Skin of body (tissue), 2 donors: ENCODE measurements around the gene SAP30L. TPM values are rescaled to one million over a fixed set of nuclear protein-coding genes. Genes with fewer than 3 reads are reported as not detected.

Experiments used
- DNase-seq: peaks from one replicate; lab custom pipeline; 2025; lab: John Stamatoyannopoulos, UW
- total RNA-seq: library from RNA; depleted of rRNA; stranded (reverse); fragments of >200 nt; gene quantifications from one replicate; pipeline ENCODE4 v1.2.3, GENCODE V29; 2014

Gene SAP30L, protein sequence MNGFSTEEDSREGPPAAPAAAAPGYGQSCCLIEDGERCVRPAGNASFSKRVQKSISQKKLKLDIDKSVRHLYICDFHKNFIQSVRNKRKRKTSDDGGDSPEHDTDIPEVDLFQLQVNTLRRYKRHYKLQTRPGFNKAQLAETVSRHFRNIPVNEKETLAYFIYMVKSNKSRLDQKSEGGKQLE
- total RNA-seq: 15.0 TPM

DNA sequence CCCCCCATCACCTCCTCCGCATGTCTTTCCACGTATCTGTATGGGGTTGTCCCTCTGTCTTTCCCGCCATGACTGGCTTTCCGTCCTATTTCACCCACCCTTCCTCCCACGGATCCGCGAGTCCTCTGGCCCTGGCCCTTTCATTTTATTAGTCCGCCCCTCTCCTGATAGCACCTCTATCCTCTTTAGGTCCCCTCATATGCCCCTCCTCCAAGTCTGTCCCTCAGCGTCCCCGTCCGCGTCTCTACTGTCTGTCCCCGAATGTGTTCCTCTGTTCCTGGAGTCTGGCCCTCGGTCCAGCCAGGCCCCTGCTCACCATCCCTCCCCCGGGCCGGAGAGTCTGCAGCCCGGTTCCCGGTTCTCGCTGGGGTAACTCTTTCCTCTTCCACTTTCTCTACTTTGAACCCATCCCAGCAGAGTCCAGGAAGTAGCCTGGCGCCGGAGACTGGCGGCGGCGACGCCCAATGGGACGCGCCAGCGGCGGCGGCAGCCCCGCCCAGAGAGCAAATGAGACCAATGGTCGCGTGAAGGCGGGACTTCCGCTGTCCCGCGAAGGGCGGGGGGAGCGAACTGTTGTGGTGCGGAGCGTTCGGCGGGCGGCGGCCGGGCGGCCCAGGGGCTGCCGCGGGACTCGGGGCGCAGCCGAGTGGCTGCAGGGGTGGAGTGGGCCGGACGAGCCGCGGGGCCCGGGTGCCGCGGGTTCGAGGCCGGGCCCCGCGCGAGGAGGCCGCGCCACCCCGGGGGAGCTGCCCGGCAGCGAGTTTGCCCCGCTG, at the start of gene SAP30L:
SAP30L (plus strand) TSS at position 576 of the 773 bp plus-strand sequence. CDS start 608 bp downstream, outside the sequence.
- DNase-seq: peak; percentile 90

DNA sequence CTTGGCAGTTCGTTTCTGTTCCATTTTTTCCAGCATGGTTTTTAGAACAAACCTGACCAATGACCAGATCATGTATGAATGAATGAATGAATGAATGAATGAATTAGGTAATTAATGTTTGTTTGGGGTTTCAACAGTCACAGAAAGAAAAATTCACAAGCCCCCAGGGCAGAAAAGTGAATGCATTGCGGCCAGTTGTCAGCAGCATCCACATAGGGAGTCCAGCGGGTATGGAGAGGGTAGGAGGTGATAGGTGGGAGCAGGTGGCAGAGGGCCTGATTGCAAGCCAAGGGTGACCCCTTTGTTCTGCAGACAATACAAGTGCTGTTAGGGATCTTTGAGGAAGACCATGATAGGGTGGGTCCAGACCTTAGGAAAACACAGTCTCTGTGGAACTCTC, 49.7 kb upstream of the SAP30L start:
- no peak for DNase-seq

DNA sequence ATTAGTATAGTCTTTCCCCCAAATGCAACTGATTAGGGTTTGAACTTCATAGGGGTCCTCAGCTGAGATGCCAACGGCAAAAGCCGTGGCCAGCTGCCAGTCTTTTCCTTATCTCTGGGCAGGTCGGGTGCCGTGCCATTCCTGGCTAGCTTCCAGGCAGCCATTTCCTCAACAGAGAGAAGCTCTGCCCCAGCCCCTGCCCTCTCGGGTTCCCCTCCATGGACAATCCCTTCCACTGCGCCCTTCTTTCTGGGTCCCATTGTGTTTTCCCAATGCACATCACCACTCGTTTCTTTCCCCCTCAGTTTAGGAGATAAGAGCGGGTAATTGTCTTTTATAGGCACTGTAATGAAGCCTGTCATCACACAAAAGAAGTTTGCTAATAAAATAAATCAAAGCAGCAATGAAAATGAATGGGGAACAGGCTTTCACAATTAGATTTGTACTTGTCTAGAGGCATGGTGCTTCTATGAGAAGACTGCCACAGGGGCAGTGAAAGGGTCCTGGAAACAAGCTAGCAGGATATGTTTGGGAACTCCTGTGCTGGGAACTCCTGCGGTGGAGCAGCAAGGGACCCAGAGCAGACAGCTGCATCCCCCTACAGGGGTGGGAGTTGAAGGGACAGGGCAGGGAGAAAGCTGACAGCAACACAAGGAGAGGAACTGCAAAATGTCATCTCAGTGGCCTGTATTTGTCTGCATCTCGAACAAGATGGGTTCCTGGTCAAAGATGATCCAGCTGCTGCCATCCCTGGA, 48.0 kb upstream of the SAP30L start:
- DNase-seq: peak; percentile 25

DNA sequence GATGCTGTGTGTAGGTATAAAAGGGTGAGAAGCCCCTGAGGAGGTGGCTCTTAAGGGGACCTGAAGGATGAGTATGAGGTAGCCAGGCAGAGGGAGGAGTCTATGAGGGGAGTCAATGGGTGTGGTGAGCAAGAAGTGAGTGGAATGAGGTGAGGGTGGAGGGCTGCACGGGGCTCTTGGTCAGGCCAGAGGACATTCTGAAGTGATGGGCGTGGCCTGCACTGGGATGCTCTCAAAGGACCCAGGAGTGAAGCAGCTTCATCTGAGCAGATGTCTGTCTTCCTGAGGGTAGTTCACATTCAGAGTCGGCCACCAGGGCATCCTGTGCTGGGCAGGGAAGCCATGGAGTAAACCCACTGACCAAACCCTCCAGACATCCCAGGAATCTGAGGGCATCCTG, 45.1 kb upstream of the SAP30L start:
- DNase-seq: no peak

DNA sequence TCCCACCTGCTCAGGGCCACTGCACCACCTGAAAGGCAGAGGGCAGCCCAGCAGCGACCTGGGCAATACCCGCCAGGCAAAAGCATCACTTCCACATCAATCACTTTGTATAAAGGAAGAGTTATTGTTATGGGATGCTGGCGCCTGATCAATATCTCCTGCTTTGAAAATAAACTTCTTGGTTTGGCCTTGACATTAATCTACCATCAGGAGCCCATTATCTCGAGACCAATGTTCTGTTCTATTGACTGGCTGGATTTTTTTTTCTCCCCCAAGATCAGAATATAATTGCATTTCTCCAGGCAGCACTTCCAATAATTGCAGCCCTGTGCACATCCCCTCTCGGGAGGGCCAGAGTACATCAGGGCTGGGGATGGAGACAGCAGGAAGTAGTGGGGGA, 44.4 kb upstream of the SAP30L start:
- no peak for DNase-seq

DNA sequence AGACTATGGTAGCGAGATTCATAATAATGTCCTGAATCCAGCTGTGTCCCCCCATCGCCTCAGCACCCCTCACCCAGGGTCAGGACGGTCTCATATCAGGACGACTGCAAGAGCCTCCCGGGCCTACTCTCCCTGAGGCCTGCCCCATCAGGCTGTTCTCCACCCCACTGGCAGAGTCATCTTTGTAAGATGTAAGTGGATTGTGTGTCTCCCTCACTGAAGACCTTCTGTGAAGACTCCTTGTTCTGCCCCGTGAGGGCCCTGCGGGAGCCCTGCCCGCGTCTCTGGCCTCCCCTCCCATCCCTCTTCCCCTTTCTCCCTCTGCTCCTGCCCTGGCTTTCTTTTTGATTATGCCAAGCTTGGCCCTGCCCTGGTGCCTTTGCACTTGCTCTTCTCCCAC, 43.9 kb upstream of the SAP30L start:
- no peak for DNase-seq

DNA sequence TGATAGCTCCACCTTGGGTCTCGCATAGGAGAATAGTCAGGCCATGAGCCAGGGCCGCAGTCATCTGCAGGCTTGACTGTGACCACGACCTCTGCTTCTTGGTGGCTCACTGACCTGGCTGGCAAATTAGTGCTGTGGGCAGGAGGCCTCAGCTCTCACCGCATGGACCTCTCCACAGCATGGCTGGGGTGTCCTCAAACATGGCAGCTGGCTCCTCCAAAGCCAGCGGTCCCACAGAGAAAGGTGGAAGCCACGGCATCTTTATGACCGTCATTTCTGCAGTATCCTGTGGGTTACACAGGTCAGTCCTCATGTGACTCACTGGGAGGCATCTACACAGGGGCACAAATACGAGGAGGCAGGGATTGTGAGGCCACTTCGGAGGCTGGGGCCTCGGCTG, 43.2 kb upstream of the SAP30L start:
- DNase-seq: no peak

DNA sequence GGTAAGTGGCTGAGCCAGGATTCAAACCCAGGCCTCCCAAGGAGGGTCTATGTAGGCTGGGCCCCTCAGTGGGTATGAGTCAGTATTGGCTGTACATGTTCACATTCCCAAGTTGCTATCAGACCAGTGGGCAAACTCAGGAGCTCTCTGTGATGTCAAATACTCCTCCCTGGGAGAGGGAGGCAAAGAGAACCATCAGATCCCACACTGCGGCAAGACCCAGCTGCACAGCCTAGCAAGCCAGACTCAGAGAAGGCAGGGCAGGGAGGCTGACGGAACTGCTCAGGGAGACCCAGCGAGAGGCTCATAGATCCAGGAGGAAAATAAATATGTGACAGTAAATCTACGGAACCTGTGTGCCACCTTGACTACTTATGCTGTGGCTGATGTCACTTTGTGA, 42.6 kb upstream of the SAP30L start:
- no peak for DNase-seq

DNA sequence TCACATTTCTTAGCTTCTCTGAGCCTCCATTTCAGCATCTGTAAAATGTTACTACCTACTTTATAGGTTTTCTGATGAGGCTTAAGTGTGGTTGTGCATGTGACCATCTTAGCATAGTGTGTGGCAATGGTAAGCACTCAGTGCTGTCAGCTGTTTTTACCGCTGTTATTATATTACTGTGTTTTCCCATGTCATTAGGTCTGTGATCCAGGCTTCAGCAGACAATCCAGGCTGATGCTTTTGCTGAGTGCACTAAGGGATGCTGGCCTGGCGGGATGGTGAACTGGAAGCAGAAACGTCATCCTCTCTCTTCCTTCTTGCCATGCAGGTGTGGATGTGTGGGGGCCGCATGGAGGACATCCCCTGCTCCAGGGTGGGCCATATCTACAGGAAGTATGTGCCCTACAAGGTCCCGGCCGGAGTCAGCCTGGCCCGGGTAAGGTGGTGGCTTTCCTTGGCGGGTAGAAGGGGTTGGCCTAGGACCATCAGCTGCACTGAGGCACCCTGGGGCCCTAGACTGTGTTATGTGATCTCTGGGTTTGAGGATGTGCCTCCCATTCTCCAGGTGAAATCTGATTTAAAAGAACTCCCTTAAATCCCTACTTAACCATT, 41.9 kb upstream of the SAP30L start:
- no peak for DNase-seq

DNA sequence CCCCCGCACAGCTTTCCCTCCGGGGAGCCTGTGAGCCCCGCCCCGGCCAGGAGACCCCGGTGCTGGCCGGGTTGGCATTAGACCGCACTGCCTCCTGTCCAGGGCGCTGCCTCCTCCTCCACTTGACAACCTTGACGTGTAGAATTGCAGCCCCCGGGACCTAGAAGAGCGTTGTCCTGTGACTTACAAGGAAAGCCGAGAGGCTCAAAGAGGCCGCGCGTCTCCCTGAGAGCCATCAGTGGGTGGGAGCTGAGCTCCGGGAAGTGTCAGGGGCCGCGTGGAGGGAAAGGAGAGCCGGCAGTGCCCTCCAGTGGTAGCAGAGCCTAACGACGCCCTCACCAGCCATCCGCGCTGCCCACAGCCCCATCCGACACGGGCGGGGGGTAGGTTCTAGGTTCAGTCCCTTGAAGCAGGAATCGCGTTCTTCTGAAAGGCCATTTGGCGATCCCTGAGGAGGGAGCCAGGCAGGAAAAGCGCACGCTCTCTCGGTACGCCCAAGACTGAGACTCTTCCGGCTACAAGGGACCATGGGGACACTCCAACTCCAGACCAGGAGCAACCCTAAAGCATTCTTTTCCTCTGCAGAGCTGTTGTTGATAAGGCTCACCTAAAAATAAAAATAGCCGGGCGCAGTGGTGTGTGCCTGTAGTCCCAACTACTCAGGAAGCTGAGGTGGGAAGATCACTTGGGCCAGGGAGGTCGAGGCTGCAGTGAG, 40.6 kb upstream of the SAP30L start:
- peak; percentile 66 for DNase-seq

DNA sequence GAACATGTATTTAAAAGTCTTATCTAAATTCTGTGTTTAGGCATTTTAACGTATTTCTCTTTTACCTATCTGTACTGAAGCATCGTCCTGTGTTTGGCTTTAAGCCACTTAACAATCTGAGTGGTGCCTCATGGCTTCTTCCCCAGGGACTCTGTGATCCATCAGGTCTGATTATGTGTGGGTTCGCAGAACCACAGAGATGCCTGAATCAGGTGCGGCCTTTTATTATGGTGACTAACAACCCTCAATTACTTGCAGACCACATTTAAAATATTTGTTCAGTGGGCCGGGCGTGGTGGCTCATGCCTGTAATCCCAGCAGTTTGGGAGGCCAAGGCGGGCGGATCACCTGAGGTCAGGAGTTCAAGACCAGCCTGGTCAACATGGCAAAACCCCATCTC, 39.6 kb upstream of the SAP30L start:
- DNase-seq: no peak

DNA sequence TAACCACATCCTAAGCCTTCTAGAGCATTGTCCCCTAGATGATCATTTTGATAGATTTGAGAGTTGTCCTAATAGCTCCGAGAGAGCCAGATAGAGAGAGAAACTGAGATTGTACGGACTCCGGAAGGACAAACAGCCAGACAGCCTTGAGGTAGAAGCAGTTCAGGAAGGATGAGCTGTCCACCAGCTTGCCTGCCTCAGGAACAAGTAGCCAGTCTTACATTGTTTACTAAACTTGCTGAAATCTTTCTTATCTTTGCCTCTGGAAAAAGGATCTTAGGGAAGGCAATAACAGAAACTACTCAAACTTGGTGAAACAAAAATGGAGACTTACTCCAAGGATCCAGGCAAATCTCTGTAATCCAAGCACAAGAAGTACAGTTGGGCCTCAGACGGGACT, 39.0 kb upstream of the SAP30L start:
- no peak for DNase-seq

DNA sequence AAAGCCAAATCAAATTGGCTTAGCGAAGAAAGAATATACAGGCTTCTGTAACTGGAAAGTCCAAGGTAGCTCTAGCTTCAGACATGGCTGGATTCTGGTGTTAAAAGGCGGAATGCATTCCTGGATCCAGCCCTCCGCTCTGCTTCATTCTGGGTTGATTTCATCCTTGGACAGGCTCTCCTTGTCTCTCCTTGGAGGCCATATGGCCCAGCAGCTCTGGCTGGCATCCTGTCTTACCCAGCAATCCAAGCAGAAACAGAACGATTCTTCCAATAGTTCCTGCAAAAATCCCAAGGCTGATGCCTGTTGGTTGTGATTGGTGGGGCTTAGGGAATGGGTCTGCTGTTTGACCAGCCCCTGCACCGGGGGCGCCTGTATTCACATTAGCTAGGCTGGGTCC, 37.0 kb upstream of the SAP30L start:
- no peak for DNase-seq

DNA sequence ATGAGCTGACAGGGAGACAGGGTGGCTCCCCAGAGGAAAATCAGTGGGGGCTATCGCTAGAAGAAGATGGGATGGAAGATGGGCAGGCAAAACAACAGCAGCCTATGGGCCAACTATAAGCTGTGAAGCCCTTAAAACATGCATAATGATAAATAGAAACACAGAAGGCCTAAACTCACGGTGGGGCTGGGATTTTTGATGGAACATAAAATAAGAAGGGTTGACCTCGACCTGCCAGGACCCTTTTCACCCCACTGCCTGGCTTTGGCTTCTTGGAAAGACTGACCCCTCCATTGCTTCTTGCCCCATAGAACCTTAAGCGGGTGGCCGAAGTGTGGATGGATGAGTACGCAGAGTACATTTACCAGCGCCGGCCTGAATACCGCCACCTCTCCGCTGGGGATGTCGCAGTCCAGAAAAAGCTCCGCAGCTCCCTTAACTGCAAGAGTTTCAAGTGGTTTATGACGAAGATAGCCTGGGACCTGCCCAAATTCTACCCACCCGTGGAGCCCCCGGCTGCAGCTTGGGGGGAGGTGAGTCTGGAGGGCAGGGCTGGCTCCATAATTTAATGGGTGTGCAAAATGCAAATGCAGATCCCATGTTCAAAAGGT, 36.5 kb upstream of the SAP30L start:
- DNase-seq: no peak

DNA sequence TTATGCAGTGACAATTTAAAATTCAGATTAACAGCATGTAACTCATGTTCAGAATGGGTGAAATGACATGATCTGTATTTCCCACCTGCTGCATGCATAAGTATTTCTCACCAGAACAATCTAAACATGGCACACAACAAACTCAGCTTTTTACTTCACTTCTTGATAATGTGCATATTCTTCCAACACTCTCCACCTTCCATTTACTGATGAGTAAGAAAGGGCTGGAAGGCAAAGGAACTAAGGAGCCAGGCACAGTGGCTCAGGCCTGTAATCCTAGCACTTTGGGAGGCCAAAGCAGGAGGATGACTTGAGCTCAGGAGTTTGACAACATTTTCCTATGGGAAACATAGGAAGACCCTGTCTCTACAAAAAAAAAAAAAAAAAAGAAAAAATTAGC, 35.8 kb upstream of the SAP30L start:
- DNase-seq: no peak

DNA sequence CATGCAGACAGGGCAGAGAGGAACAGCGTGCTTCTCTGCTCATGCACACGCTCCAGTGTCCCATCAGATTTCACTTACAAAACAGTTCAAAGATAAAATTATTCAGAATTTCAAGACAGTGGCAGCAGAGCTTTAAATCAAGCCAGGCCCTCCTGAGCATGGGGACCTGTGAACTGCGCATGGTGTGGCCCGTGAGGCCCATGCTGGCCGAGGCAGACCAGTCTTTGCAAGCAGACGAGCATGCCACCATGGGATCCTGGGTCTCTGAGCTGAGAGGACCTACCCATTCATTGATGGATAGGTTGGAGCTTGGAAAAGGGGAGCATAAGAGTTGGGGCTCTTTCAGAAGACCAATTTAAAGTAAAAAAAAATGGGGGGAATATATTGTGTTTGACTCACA, 35.0 kb upstream of the SAP30L start:
- no peak for DNase-seq

DNA sequence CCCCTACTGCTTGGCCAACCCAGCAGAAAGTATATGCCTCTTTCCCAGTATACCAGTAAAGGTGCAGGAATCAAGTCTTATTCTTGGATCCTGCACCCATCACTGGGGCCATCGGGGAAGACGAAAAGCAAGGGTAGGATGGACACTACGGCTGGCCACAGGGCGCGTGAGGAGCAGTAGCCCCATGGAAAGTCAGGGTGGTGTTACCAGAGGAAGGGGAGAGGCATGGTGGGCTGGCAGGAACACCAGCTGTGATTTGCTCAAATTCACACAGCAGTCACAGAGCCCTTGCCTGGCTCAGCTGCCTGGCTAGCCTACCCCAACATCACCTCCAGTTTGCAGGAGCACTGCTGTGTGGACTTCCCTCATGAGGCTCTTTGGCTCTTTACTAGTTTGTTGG, 34.5 kb upstream of the SAP30L start:
- DNase-seq: no peak

DNA sequence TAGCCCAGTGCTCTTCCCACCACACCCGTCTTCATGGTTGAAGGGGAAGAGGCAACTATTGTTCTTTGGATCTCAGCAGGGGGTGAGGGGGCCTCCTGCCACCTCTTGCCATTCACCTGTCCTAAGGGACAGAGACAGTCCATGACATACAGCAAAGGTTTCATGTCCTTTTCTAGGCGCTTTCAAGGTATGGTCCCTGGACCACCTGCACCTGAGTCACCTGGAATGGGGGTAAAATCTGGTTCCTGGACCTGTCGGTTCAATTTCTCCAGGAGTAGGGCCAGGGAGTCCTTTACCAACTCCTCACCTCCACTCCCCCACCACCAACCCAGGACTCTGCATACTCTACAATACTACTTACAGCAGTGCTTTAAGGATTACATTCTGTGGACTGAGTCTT, 33.5 kb upstream of the SAP30L start:
- DNase-seq: no peak

DNA sequence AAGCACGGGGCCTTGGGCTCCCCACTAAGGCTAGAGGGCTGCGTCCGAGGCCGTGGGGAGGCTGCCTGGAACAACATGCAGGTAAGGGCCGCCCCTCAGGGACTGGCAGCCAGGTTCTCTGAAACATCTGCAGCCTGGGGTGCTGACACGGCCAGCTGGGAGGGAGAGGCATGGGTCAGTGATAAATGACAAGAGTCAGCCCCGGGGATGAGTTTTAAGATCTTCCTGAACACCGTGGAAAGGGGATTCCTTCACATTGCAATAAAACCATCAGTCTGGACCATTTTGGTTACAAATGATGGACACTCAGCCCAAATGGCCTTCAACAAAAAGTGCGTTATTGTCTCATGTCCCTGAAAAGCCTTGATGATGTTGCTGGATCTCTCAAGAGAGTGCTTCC, 32.9 kb upstream of the SAP30L start:
- no peak for DNase-seq

DNA sequence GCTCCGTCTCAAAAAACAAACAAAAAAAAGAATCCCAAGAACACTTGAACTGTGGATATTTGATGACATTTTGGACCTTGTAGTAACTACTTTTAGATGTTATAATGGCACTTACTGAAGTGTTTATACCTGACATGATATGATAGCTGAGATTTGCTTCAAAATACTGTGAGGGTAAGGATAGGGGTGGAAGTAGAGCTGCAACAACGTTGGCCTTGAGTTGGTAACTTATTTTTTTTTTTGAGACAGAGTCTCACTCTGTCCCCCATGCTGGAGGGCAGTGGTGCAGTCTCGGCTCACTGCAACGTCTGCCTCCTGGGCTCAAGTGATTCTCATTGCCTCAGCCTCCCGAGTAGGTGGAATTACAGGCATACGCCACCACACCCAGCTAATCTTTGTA, 30.7 kb upstream of the SAP30L start:
- DNase-seq: no peak

DNA sequence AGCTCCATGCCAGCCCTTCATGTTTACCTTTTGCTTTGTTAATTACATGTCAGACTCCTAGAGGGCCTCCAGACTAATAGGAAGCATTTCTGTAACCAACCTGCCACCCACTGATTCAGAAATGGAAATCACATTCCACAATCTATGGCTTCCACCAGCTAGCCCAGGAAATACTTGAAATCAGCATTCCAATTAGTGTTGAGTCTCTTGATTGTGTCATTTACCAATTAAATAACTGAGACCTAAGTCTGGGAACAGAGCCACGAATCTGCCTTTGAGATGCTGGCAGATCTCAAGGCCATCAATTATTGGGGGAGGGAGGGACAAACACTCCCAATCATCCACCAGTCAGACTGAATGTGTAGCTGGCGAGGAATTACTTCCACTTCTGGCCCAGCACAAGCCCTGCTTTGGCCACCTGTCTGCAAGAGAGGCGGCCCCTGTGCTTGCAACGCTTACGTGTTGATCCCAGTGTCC, 27.4 kb upstream of the SAP30L start:
- DNase-seq: no peak
